Measurements from ENCODE around the gene ADAMTS3.

Gene ADAMTS3

GRCh38 chr4:72484981-72485380, 84.0 kb downstream of the ADAMTS3 start:
- no peaks in the 10 kb centered on the region for H3K9me3 ChIP-seq (ENCODE audit: control insufficient read depth, insufficient read depth, low read depth, low read length)
- ChIA-PET POLR2A (no interaction called here), CTCF (no interaction called here)
- no peak overlapping the region for H3K4me3 ChIP-seq (ENCODE audit: low read depth, low read length)
- no peaks in the 10 kb centered on the region for H3K36me3 ChIP-seq (ENCODE audit: control insufficient read depth in 2 of 2, insufficient read depth in 1 of 2, low read length in 2 of 2)
- TF ChIP-seq ZNF560 (tag by site-specific recombination; IDR thresholded peaks at IDR 0.05; ENCODE audit: borderline replicate concordance): no peak
- TF ChIP-seq ZNF600 (tag by site-specific recombination; IDR thresholded peaks at IDR 0.05): no peak
- TF ChIP-seq, protein P1, sequence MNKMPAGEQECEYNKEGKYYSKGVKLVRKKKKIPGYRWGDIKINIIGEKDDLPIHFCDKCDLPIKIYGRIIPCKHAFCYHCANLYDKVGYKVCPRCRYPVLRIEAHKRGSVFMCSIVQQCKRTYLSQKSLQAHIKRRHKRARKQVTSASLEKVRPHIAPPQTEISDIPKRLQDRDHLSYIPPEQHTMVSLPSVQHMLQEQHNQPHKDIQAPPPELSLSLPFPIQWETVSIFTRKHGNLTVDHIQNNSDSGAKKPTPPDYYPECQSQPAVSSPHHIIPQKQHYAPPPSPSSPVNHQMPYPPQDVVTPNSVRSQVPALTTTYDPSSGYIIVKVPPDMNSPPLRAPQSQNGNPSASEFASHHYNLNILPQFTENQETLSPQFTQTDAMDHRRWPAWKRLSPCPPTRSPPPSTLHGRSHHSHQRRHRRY (tag by site-specific recombination; IDR thresholded peaks at IDR 0.05): no peak
- no peak for TF ChIP-seq ZNF211 (tag by site-specific recombination; IDR thresholded peaks at IDR 0.05; ENCODE audit: low read depth)
- TF ChIP-seq ZNF341 (tag by site-specific recombination; IDR thresholded peaks at IDR 0.05; ENCODE audit: low read depth): no peak
- TF ChIP-seq ZNF837 (tag by site-specific recombination; IDR thresholded peaks at IDR 0.05): no peak
- TF ChIP-seq GLI2 (tag by site-specific recombination; IDR thresholded peaks at IDR 0.05; ENCODE audit: borderline replicate concordance, low read depth): no peak
- TF ChIP-seq KLF7 (tag by site-specific recombination; IDR thresholded peaks at IDR 0.05; ENCODE audit: borderline replicate concordance): no peak
- no peak for TF ChIP-seq ZNF530 (tag by site-specific recombination; IDR thresholded peaks at IDR 0.05; ENCODE audit: low read depth)
- no peak for TF ChIP-seq ZNF292 (tag by site-specific recombination; IDR thresholded peaks at IDR 0.05; ENCODE audit: borderline replicate concordance, low read depth)
- TF ChIP-seq ZNF274 (IDR thresholded peaks at IDR 0.05; ENCODE audit: low read length): no peak
- no peak for TF ChIP-seq ZNF274 (tag by site-specific recombination; IDR thresholded peaks at IDR 0.05; ENCODE audit: borderline replicate concordance)
- no peak for TF ChIP-seq ZNF449 (tag by site-specific recombination; IDR thresholded peaks at IDR 0.05)
- TF ChIP-seq, protein P2, sequence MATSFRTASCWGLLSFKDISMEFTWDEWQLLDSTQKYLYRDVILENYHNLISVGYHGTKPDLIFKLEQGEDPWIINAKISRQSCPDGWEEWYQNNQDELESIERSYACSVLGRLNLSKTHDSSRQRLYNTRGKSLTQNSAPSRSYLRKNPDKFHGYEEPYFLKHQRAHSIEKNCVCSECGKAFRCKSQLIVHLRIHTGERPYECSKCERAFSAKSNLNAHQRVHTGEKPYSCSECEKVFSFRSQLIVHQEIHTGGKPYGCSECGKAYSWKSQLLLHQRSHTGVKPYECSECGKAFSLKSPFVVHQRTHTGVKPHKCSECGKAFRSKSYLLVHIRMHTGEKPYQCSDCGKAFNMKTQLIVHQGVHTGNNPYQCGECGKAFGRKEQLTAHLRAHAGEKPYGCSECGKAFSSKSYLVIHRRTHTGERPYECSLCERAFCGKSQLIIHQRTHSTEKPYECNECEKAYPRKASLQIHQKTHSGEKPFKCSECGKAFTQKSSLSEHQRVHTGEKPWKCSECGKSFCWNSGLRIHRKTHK (tag by site-specific recombination; IDR thresholded peaks at IDR 0.05): no peak
- TF ChIP-seq ZNF510 (tag by site-specific recombination; IDR thresholded peaks at IDR 0.05; ENCODE audit: insufficient replicate concordance): no peak
- TF ChIP-seq ZEB2 (tag by site-specific recombination; IDR thresholded peaks at IDR 0.05): no peak
- no peak for TF ChIP-seq ZBTB17 (tag by site-specific recombination; IDR thresholded peaks at IDR 0.05)
- TF ChIP-seq ZNF785 (tag by site-specific recombination; IDR thresholded peaks at IDR 0.05): no peak
- no peak for TF ChIP-seq ZNF830 (tag by site-specific recombination; IDR thresholded peaks at IDR 0.05; ENCODE audit: low read depth)
- no peak for TF ChIP-seq ZNF155 (tag by site-specific recombination; IDR thresholded peaks at IDR 0.05)
- no peak overlapping the region for H3K27ac ChIP-seq (ENCODE audit: extremely low read depth, low read depth, low read length)
- H3K4me1 ChIP-seq (ENCODE audit: control insufficient read depth, insufficient read depth, low read length): no peaks in the 10 kb centered on the region

- no peaks in the 10 kb centered on the region for H3K9me3 ChIP-seq (ENCODE audit: control insufficient read depth, insufficient read depth, low read depth, low read length)
- H3K4me1 ChIP-seq (ENCODE audit: control insufficient read depth, insufficient read depth, low read length): no peaks in the 10 kb centered on the region
- H3K4me3 ChIP-seq (ENCODE audit: low read depth, low read length): no peak overlapping the region
- no peaks in the 10 kb centered on the region for H3K36me3 ChIP-seq (ENCODE audit: control insufficient read depth in 2 of 2, insufficient read depth in 1 of 2, low read length in 2 of 2)
- no peak for TF ChIP-seq ZNF169 (tag by site-specific recombination; IDR thresholded peaks at IDR 0.05)
- no peak for TF ChIP-seq ZNF175 (tag by site-specific recombination; IDR thresholded peaks at IDR 0.05)
- no peak for TF ChIP-seq ZNF777 (tag by site-specific recombination; IDR thresholded peaks at IDR 0.05; ENCODE audit: borderline replicate concordance)
- POLR2A ChIA-PET: no interaction called here
- CTCF ChIA-PET: no interaction called here
- no peak overlapping the region for H3K27ac ChIP-seq (ENCODE audit: extremely low read depth, low read depth, low read length)
Measured at GRCh38 chr4:72473434-72473900, 95.6 kb downstream of the ADAMTS3 start.

Measured in HEK293 (cell line).